Activated CD4-positive, alpha-beta T cell treated with anti-CD3 and anti-CD28 coated beads, Interleukin-2, amount 10 ng/mL, durations not matched to agents 24 days and 14 days (primary cell): ENCODE data around the gene CLEC2A. TPM values are rescaled to one million over a fixed set of nuclear protein-coding genes. Genes with fewer than 3 reads are reported as not detected.

Source experiments
- DNase-seq: peaks from one replicate; pipeline ENCODE4 v3.0.0; 2022
- H3K27ac Mint-ChIP-seq: one replicate; pipeline ENCODE4 v1.8.0; 2022; ENCODE audit warnings: mild to moderate bottlenecking, mixed read lengths
- H3K27me3 Mint-ChIP-seq: one replicate; pipeline ENCODE4 v1.8.0; 2022; ENCODE audit warnings: mixed read lengths
- H3K36me3 Mint-ChIP-seq: one replicate; pipeline ENCODE4 v1.8.0; 2022; ENCODE audit warnings: low read depth, mild to moderate bottlenecking, mixed read lengths
- H3K4me1 Mint-ChIP-seq: one replicate; pipeline ENCODE4 v1.8.0; 2021; ENCODE audit warnings: mixed read lengths
- H3K4me3 Mint-ChIP-seq: one replicate; pipeline ENCODE4 v1.8.0; 2022; ENCODE audit warnings: mild to moderate bottlenecking, moderate library complexity, mixed read lengths
- H3K9me3 Mint-ChIP-seq: one replicate; pipeline ENCODE4 v1.8.0; 2021; ENCODE audit warnings: mixed read lengths
- intact Hi-C: fragments of 100-400 bp; cut with micrococcal nuclease; formaldehyde crosslinking; loops from one replicate; pipeline ENCODE4 v1.15.1; 2023
- total RNA-seq: library from RNA; stranded (reverse); gene quantifications from 2 replicates; pipeline ENCODE4 v1.2.3, GENCODE V29; 2022

CLEC2A gene
- total RNA-seq, 1 donor from 2014 or later: not detected

DNA sequence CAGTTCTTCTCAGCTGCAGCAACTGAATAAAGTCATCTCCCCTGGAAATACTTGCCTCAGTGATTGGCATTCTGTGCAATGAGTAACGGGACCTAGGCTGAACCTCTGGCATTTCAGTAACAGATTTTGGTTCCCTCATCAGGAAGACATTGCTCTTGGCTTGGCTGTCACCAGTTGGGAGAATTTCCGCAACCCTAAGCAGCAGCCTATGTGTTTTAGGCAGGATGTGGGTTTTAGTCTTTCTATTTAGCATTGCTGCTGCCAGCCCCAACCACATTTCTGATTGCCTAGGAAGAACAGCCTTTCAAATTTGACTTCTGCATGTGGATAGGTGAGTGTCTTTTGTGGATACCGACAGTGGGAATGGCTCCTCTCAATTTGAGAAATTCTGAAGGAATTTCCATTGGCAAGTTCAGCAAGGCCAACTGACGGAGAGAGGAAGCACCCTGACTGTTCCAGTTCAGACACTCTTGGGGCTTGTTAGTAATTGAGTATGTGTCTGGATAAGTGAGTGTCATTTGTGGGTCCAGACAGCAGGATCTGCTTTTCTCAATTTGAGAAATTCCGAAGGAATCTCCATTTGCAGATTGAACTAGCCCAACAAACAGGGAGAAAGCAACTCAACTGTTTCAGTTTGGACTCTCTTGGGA lies 19.0 kb upstream of the CLEC2A start:
- intact Hi-C loops: loop anchor here (2.0 kb wide), 1 partner anchor 82 kb away; the partner anchor contains the start of gene CLEC2B
- H3K36me3 Mint-ChIP-seq: no peaks in the 10 kb centered on the region

DNA sequence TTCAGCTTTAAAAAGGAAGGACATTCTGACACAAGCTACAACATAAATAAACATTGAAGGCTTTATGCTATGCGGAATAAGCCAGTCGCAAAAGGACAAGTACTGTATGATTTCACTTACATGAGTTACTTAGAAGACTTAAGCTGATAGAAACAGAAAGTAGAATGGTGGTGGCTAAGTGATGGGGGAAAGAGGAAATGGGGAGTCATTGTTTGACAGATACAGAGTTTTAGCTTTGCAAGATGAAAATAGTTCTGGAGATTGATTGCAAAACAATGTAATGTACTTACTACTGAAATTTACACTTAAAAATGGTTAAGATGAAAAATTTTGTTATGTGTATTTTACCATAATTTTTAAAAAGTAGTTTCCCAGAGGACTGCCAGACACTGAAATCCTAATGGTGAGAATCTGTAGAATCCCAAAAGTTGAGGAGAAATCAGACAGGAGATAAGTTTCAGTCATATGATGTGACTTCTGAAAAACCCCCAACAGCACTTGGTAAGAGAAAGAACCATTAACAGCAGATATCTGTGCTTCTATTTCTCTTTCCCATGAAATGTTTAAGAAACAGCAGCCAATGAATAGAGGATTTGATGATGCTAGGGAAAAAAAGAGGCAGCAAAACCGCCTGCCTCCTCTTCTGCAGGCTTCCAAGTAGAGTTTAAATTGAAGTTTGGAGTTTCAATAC lies 16.6 kb upstream of the CLEC2A start:
- H3K27me3 Mint-ChIP-seq: no peaks in the 10 kb centered on the region
- H3K4me3 Mint-ChIP-seq: peak overlapping the region; percentile 27
- H3K36me3 Mint-ChIP-seq: no peaks in the 10 kb centered on the region
- no peaks in the 10 kb centered on the region for H3K9me3 Mint-ChIP-seq
- DNase-seq: peak; percentile 78
- peak overlapping the region; percentile 52 for H3K27ac Mint-ChIP-seq
- intact Hi-C loops: loop anchor here (2.0 kb wide), 2 partner anchors 206 to 266 kb away; no protein-coding TSS in a partner anchor
- peaks cover 52% of the 10 kb centered on the region for H3K4me1 Mint-ChIP-seq

More for the DNA sequence above, 19.0 kb upstream of the CLEC2A start:
- Mint-ChIP-seq H3K27ac (peak overlapping the region; percentile 71), H3K4me1 (peaks cover 50% of the 10 kb centered on the region), H3K9me3 (no peaks in the 10 kb centered on the region), H3K4me3 (peak overlapping the region; percentile 74), H3K27me3 (no peaks in the 10 kb centered on the region)
- DNase-seq: peak; percentile 85

DNA sequence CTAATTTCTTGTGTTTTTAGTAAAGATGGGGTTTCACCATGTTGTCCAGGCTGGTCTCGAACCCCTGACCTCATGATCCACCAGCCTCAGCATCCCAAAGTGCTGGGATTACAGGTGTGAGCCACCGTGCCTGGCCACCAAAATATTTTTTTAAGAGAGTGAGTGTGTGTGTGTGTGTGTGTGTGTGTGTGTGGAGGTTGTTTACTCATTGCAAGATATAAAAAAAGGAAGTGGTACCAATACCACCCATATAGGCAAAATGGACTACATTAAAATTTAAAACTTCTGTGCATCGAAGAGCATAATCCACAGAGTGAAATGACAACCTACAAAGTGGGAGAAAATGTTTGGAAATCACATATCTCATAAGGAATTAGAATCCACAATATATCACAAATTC lies 15.5 kb upstream of the CLEC2A start:
- H3K9me3 Mint-ChIP-seq: no peaks in the 10 kb centered on the region
- H3K4me1 Mint-ChIP-seq: peaks cover 55% of the 10 kb centered on the region
- no peak for DNase-seq
- no peak overlapping the region for H3K4me3 Mint-ChIP-seq
- H3K36me3 Mint-ChIP-seq: no peaks in the 10 kb centered on the region
- H3K27ac Mint-ChIP-seq: no peak overlapping the region
- H3K27me3 Mint-ChIP-seq: peaks cover 2% of the 10 kb centered on the region
- intact Hi-C loops: loop anchor here (2.0 kb wide), 2 partner anchors 205 to 267 kb away; no protein-coding TSS in a partner anchor

DNA sequence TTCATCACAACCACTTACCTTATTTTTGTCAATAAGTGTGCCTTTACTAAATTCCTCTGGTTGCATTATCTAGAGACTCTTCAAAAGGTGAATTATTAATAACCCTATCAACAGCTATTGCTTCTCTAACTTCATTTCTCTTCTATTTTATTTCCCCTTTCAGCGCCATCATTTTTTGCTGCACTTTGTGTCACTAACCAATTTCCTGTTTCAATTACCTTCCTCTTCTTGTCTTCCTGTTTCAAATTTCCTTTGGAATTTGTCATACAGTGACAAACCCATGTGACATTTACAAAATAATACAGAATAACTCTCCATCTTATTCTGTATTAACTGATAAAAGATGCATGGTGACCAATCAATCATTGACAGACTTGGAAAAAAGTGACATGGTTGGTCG lies 12.2 kb upstream of the CLEC2A start:
- H3K9me3 Mint-ChIP-seq: no peaks in the 10 kb centered on the region
- peak overlapping the region; percentile 23 for H3K4me3 Mint-ChIP-seq
- intact Hi-C loops: loop anchor here (5.0 kb wide), 3 partner anchors 68 to 198 kb away; partner anchors contain the start of gene CLEC12B
- no peak overlapping the region for H3K27ac Mint-ChIP-seq
- peaks cover 49% of the 10 kb centered on the region for H3K4me1 Mint-ChIP-seq
- no peaks in the 10 kb centered on the region for H3K36me3 Mint-ChIP-seq
- no peak for DNase-seq
- peaks cover 23% of the 10 kb centered on the region for H3K27me3 Mint-ChIP-seq

DNA sequence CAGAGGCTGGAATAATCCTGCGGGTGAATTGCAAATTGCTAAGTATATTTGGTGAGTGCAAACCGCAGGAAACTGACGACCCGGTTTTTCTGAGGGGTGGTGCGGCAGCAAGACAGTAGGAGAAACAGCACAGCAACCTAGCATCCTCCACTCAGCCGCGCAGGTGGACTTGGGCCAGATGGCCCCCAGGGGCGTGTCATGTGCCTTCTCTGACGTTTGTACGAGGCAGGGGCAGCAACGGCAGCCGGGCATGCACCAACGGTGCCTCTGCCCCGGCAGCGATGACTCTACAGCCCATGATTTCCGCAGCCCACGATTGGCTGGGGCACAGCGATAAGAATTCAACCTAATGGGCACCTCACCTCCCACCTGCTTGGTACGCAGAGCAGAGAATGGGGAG lies 11.1 kb upstream of the CLEC2A start:
- peaks cover 37% of the 10 kb centered on the region for H3K4me1 Mint-ChIP-seq
- peak overlapping the region; percentile 84 for H3K4me3 Mint-ChIP-seq
- intact Hi-C loops: loop anchor here (5.0 kb wide), 3 partner anchors 69 to 199 kb away; partner anchors contain the start of gene CLEC12B
- no peaks in the 10 kb centered on the region for H3K9me3 Mint-ChIP-seq
- DNase-seq: peak; percentile 83
- no peaks in the 10 kb centered on the region for H3K36me3 Mint-ChIP-seq
- H3K27me3 Mint-ChIP-seq: peaks cover 28% of the 10 kb centered on the region
- peak overlapping the region; percentile 75 for H3K27ac Mint-ChIP-seq

DNA sequence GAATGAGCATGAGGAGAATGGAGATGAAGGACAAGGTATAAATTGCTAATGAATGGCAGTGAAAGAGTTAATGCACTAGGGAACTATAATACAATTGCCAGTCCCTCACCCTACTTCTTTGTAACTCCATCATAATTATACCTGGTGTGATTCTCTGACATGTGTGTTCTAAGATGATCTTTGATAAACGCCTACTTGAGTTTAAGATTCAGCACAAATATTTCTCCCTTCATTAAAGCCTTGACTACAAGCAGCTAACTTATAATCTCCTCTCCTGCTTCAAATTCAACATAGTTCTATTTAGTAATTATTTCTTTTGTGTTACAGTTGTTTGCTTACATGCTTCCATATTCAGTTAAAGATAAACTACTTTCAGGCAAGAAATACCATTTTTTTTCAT lies 9.7 kb upstream of the CLEC2A start:
- intact Hi-C loops: loop anchor here (5.0 kb wide), 3 partner anchors 70 to 200 kb away; partner anchors contain the start of gene CLEC12B
- Mint-ChIP-seq H3K27me3 (peaks cover 28% of the 10 kb centered on the region), H3K36me3 (no peaks in the 10 kb centered on the region), H3K9me3 (no peaks in the 10 kb centered on the region), H3K4me1 (peaks cover 28% of the 10 kb centered on the region), H3K27ac (no peak overlapping the region), H3K4me3 (no peak overlapping the region)
- no peak for DNase-seq

DNA sequence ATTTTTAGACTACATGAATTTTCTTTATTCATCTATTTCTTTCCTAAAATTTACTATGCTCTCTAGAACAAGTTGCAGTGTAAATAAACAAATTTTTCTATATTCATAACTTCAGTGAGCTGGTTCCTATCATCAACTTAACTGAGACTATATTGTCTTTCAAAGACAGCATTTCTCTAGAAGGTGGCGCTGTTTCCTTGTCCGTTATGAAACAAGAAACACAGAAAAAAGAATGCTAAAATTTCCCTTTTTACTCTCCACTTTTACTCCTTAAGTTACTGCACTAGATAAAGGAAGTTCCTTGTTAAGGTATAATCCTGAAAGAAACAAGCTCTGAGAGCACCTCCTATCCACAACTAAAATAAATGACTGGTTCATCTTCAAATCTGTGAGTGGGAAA lies 8.2 kb upstream of the CLEC2A start:
- Mint-ChIP-seq H3K36me3 (no peaks in the 10 kb centered on the region), H3K4me3 (no peak overlapping the region), H3K9me3 (no peaks in the 10 kb centered on the region), H3K4me1 (peaks cover 22% of the 10 kb centered on the region), H3K27me3 (peaks cover 28% of the 10 kb centered on the region), H3K27ac (no peak overlapping the region)
- peak; percentile 74 for DNase-seq
- intact Hi-C loops: loop anchor here (5.0 kb wide), 3 partner anchors 72 to 202 kb away; partner anchors contain the start of gene CLEC12B

DNA sequence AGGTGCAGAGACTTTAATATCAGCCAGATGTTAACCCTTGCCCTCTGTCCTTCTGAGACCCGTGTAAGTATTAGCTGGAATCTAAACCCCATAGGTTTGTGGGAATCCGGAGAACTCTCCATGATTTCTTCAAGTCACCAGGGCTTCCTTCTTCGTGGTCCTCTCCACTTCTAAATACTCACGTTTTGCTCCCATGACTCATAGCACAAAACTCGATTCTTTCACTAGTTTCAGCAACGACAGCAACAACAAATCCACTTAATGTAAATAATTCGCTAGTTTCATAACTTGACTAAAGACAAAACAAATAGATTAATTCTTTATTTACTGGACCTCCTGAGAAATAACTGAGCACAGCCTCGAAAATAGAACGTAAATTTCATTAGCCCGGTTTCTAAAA lies 4.4 kb upstream of the CLEC2A start:
- no peak overlapping the region for H3K27ac Mint-ChIP-seq
- peaks cover 8% of the 10 kb centered on the region for H3K4me1 Mint-ChIP-seq
- H3K27me3 Mint-ChIP-seq: peaks cover 33% of the 10 kb centered on the region
- DNase-seq: no peak
- no peak overlapping the region for H3K4me3 Mint-ChIP-seq
- intact Hi-C loops: no loop called here
- no peaks in the 10 kb centered on the region for H3K9me3 Mint-ChIP-seq
- H3K36me3 Mint-ChIP-seq: no peaks in the 10 kb centered on the region

DNA sequence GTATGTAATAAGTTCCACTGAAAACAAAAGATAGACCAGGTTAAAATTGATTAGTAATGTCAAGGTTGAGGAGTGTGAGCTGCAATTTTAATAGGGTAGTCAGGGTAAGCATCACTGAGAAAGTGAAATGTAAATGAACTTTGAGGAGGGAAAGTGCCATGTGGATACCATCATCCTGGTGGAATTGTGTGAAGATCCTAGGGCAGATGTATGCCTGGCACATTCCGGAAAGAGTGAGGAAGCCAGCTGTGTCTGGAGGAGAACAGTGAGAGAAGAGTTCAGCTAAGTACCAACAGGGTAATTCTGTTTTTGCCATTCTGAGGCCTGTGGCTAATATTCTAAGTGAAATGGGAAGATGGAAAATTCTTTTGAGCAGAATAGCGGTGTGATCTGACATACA lies 2.9 kb upstream of the CLEC2A start:
- Mint-ChIP-seq H3K9me3 (no peaks in the 10 kb centered on the region), H3K4me1 (no peaks in the 10 kb centered on the region), H3K4me3 (no peak overlapping the region), H3K27ac (no peak overlapping the region), H3K36me3 (no peaks in the 10 kb centered on the region), H3K27me3 (peaks cover 25% of the 10 kb centered on the region)
- DNase-seq: no peak
- intact Hi-C loops: no loop called here

DNA sequence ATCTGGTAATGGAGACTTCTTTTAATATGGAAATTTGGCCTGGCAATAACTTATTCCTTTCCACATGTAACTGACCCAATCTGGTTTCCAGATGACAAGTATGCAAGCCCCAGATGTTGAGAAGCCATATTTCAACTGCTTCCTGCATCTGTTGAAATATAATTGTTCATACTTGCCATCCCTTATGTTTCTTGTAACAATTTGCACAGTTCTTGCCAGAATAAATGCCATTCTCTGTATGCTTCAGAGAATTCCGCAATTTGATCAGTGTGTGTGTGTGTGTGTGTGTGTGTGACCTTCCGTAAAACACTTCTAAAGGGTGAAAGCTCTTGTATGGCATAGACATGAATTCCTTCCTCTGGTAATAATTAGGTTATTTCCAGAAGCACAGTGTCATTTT lies 1.8 kb upstream of the CLEC2A start:
- Mint-ChIP-seq H3K9me3 (no peaks in the 10 kb centered on the region), H3K27ac (no peak overlapping the region), H3K27me3 (peaks cover 19% of the 10 kb centered on the region), H3K4me1 (no peaks in the 10 kb centered on the region), H3K4me3 (no peak overlapping the region), H3K36me3 (no peaks in the 10 kb centered on the region)
- intact Hi-C loops: no loop called here
- no peak for DNase-seq

DNA sequence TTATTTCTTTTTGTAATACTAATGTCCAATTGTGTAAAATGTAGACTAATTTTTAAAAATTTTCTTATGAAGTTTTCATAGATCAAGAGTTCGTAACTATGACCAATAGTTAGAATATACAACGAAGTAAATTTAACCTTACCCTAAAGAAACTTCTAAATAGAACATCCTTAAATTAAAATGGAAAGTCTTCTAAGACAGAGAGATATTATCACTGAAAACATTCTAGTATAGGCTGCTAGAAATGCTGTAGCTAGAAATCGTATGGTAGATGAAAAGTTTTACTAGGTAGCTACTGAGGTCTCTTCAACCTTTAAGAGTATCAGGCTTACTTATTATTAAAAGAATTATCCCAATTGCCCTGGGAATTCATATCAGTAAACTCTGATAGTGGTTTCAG lies 925 bp downstream of the CLEC2A start:
- intact Hi-C loops: no loop called here
- Mint-ChIP-seq H3K4me3 (no peak overlapping the region), H3K9me3 (no peaks in the 10 kb centered on the region), H3K27ac (no peak overlapping the region), H3K36me3 (no peaks in the 10 kb centered on the region), H3K27me3 (peaks cover 32% of the 10 kb centered on the region), H3K4me1 (peaks cover 2% of the 10 kb centered on the region)
- no peak for DNase-seq

DNA sequence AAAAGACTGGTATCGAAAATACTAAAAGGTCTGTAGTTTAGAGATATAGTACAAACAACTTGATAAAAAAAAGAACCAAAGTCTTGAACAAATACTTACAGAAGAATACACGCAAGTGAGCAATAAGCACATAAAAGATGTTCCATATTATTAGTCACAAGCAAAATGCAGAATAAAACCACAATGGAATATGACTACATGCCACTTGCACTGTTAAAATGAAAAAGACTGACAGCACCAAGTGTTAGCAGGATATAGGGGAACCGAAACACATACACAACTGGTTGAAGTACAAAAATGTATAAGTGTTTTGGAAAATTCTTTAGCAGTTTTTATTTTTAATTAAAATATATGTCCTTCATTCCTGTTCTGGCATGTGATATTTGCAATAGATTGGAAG lies 3.6 kb downstream of the CLEC2A start:
- DNase-seq: no peak
- intact Hi-C loops: no loop called here
- Mint-ChIP-seq H3K9me3 (no peaks in the 10 kb centered on the region), H3K36me3 (no peaks in the 10 kb centered on the region), H3K4me3 (no peak overlapping the region), H3K27ac (no peak overlapping the region), H3K4me1 (peaks cover 7% of the 10 kb centered on the region), H3K27me3 (peaks cover 27% of the 10 kb centered on the region)

DNA sequence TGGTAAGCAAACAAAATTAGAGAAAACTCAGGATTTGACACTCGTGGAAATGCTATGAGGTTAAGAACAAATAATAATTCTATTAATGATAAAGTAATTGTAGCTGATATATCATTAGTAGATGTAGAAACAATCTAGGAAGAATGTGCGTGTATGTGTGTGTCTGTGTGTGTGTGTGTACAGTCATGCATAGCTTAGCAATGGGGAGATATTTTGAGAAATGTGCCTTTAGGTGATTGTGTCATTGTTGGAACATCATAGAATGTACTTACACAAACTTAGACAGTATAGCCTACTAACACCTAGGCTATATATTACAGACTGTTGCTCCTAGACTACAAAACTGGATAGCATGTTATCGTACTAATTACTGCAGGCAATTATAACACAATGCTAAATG lies 5.3 kb downstream of the CLEC2A start:
- H3K4me1 Mint-ChIP-seq: peaks cover 19% of the 10 kb centered on the region
- intact Hi-C loops: loop anchor here (1.0 kb wide), 1 partner anchor 179 kb away; no protein-coding TSS in a partner anchor
- no peak overlapping the region for H3K4me3 Mint-ChIP-seq
- DNase-seq: no peak
- H3K27me3 Mint-ChIP-seq: peaks cover 19% of the 10 kb centered on the region
- peaks cover 2% of the 10 kb centered on the region for H3K36me3 Mint-ChIP-seq
- no peak overlapping the region for H3K27ac Mint-ChIP-seq
- no peaks in the 10 kb centered on the region for H3K9me3 Mint-ChIP-seq

DNA sequence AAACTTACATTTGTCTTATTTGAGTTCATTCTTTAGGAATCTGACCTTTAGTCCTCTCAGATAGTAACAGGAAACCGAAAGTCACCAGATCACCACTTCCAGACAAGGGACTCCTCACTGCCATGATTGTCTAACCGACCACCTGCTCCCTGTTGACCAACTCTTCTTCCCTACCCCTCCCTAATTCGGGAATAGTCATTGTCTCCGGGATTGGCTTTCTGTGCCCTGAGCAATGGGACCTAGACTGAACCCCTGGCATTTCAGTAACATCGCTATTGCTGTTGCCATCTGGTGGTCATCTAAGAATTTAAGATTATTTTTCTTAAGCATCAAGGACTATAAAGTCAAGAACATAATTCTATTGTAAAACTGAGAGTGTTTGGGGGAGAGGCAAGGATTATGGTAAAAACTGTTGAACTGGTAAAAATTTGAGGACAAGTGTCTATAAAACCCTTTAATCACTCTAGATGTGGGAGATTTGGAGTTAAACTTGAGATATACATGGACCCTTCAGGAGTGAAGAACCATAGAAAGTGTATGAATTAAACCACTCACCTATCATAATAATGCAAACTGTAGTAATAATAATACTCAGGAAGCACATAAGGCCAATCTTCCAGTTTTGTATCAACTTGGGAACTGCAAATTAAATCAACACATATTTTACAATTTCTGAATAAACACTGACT lies 6.3 kb downstream of the CLEC2A start:
- Mint-ChIP-seq H3K4me1 (peaks cover 21% of the 10 kb centered on the region), H3K9me3 (no peaks in the 10 kb centered on the region), H3K4me3 (peak overlapping the region; percentile 52), H3K36me3 (peaks cover 2% of the 10 kb centered on the region), H3K27ac (no peak overlapping the region), H3K27me3 (peaks cover 16% of the 10 kb centered on the region)
- intact Hi-C loops: loop anchor here (1.0 to 2.0 kb wide), 3 partner anchors 57 to 178 kb away; partner anchors contain the start of gene CLEC2B
- peak; percentile 73 for DNase-seq
